GM13976 (cell line): ENCODE measurements around the gene MRPS14.

Experiments
- DNase-seq: peaks from one replicate; pipeline ENCODE4 v3.0.0; 2012; ENCODE audit warnings: low spot score
- in situ Hi-C: fragments of 300-500 bp; cut with MboI; formaldehyde crosslinking; loops from one replicate; pipeline ENCODE4 v1.12.0; 2022; ENCODE audit warnings: low sequenced_read_pairs, mixed read lengths, inconsistent platforms; ENCODE audit not compliant: unreplicated experiment
- TF ChIP-seq, protein P1 (sequence below): IDR thresholded peaks from 2 replicates; pipeline ENCODE4 v1.5.1; 2012; ENCODE audit warnings: borderline replicate concordance, mild to moderate bottlenecking; ENCODE audit not compliant: insufficient read depth; ENCODE audit errors: extremely low read depth, missing control alignments, control extremely low read depth

MRPS14 gene

DNA sequence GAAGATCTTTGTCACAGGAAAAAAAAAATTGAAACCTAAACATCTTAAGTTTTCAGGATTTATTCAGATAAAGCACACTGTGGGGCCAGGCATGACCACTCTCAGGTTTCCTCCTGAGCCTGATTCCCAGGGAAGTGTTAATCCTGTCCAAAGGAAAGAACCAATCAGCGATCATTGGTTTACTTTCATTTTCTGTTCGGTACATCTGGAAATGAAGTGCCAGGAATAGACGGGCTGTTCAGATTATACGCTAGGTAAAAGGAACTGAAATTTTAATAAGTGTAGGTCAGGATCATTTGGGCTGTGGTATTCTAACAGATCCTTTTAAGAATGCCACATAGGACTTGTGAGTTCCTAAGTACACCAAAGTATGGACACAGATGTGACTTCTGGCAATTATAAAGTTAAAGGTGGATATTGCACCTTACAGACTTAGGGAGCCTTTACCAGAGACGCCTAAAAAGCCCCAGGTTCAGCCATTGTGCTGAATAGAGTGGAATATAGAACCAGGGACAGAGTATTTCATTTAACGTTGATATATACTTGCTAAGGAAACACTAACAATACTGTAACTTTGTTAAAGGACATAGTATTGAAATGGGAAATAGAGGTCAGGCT is 32.7 kb downstream of the MRPS14 start:
- in situ Hi-C loops: loop anchor here (5.0 to 10.0 kb wide), 2 partner anchors 218 to 736 kb away; no protein-coding TSS in a partner anchor
- peak; percentile 36 for DNase-seq
- TF ChIP-seq, protein P1, sequence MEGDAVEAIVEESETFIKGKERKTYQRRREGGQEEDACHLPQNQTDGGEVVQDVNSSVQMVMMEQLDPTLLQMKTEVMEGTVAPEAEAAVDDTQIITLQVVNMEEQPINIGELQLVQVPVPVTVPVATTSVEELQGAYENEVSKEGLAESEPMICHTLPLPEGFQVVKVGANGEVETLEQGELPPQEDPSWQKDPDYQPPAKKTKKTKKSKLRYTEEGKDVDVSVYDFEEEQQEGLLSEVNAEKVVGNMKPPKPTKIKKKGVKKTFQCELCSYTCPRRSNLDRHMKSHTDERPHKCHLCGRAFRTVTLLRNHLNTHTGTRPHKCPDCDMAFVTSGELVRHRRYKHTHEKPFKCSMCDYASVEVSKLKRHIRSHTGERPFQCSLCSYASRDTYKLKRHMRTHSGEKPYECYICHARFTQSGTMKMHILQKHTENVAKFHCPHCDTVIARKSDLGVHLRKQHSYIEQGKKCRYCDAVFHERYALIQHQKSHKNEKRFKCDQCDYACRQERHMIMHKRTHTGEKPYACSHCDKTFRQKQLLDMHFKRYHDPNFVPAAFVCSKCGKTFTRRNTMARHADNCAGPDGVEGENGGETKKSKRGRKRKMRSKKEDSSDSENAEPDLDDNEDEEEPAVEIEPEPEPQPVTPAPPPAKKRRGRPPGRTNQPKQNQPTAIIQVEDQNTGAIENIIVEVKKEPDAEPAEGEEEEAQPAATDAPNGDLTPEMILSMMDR: no peak

DNA sequence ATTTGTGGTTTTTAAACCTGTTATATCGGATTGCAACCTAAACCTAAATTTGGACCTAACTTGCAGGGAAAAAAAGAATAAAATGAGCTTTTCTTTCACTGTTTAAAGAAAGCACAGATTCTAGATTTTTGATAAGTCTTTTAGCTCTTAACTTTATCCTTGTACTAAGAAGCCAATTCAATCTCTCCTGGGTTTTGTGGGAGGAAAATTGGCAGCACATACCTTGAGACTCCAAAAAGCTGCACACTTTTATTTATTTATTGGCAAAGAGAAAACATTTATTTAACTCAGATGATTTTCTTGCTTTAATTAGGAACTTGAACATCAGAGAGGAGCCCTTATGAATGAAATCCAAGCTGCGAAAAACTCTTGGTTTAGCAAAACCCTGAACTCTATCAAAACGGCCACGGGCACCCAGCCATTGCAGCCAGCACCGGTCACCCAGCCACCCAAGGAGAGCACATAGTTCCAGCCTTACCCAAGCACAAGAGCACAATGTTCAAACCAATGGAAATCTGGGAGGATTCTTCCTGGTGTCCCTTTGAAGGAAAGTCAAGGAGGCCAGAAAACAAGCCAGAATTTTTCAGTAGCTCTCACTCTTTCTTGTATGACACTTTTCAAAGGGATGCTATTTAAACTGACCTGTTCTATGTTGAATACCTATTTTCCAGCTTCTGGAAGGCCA is 33.5 kb downstream of the MRPS14 start:
- in situ Hi-C loops: loop anchor here (5.0 to 10.0 kb wide), 2 partner anchors 217 to 735 kb away; no protein-coding TSS in a partner anchor
- TF ChIP-seq, protein P1: no peak
- DNase-seq: no peak

DNA sequence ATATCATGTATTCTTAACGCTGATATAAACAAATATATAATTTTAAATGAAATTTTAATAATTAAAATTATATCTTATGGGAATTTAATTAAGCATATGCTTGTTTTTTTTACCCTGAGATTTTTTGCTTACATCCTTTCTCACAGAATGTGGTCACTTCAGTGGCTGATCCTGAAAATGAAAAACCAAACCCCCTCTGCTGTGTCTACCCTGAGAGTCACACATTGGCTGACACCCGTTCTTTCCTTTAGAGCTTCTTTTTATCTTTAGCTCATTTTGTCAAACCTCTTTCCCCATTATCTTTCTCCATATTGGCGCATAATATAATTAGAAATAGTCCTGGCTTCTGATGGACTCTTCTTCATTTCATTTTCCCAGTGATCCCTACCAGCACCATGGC is 34.2 kb downstream of the MRPS14 start:
- in situ Hi-C loops: no loop called here
- TF ChIP-seq, protein P1: no peak
- peak; percentile 45 for DNase-seq

DNA sequence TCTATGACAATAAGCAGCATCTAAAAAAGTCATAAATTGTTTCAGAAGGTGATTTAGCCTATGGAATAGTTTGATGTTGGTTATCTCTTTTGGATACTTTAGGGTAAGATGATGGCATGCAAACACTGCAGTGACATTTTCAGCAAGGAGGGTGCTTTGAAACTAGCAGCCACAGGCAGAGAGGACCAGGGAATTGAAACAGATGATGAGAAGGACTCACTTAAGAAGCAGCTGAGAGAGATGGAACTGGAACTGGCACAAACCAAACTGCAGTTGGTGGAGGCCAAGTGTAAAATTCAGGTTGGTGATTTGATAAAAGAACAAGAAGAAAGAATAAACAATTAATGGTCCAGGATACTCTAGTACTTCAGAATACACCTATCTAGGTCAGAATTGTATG is 34.7 kb downstream of the MRPS14 start:
- DNase-seq: no peak
- in situ Hi-C loops: no loop called here

DNA sequence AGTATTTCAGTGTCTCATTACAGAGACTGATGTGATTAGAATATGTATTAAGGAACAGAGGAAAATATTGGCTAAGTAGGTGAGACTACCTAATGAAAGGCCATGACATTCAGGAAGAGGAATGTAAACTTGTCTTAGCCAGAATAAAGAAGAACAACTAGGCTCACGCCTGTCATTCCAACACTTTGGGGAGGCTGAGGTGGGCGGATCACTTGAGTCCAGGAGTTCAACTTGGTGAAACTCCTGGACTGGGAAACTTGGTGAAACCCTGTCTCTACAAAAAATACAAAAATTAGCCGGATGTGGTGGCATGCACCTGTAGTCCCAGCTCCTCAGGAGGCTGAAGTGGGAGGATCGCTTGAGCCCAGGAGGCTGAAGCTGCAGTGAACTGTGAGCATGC is 38.3 kb downstream of the MRPS14 start:
- no peak for DNase-seq
- in situ Hi-C loops: no loop called here
- TF ChIP-seq, protein P1: no peak

More for the DNA sequence above, 34.7 kb downstream of the MRPS14 start:
- TF ChIP-seq, protein P1: no peak

DNA sequence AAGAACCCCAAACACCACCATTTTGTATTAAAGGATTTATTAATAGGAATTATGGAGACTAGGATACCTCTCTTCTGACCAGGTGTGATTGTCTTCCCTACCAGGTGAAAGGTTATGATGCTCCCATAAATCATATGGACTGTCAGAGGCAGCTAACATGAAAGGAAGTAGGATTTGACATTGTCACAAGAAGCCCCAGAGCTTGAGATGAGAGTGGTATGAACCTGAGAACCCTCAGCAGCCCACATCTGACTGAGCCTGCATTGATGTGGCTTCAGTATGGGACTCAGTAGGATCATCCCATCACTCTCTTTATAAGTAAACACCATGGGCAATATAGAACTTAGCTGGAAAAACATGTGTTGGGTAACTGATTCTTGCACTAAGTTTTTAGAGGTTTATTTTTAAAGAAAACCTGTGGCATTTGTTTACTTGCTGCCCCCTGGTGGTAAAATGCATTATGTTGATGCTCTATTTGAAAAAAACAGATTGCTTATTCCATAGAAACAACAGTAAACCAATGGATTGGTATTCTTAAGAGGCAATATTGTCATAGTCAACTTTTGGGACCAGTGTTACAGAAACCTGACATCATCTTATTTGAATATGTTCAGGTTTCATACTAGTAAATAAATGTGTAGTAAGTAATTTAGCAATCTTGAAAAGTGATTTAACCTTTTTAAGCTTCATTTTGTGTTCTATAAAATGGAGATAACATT is 40.1 kb downstream of the MRPS14 start:
- TF ChIP-seq, protein P1: peak; percentile 25
- no peak for DNase-seq
- in situ Hi-C loops: no loop called here
